GM18517 (cell line): Measurements from ENCODE around the gene TTLL5.

Experiments used
- ATAC-seq: cut with Tn5 transposase; IDR thresholded peaks from one replicate; pipeline ENCODE4 v1.9.1; 2021; ENCODE audit warnings: mild to moderate bottlenecking, moderate library complexity; ENCODE audit not compliant: unreplicated experiment

The TTLL5 gene

GRCh38 chr14:75660630-75661498 lies at the start of gene TTLL5, which contains the start of gene ERG28:
TTLL5 (plus strand) TSS chr14:75661246; CDS start chr14:75663150, 1,904 bp downstream.
ERG28 (minus strand) TSS chr14:75660876; CDS start chr14:75657502, 3,374 bp downstream.
- ATAC-seq = peak; percentile 95

DNA sequence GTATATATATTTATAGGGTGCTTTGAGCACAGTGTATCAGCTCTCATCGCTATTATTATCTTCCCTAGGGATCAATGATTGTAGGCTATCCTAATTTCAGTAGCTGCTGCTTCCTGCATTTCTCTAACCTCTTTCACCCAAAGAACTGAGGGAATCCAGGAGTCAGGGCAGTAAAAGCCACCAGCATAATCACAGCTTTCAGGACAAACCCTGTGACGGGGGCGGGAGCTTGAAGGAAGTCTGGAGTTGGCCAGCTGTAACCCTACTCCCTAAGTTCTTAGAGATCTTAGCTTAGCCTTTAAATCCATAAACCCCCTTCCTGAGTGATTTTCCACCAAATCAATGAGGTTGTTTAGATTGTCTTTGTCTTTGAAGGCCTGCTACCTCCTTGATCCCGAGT lies 48.9 kb upstream of the TTLL5 start:
- no peak for ATAC-seq

- ATAC-seq = no peak
Measured at GRCh38 chr14:75614179-75614578, 46.9 kb upstream of the TTLL5 start.

DNA sequence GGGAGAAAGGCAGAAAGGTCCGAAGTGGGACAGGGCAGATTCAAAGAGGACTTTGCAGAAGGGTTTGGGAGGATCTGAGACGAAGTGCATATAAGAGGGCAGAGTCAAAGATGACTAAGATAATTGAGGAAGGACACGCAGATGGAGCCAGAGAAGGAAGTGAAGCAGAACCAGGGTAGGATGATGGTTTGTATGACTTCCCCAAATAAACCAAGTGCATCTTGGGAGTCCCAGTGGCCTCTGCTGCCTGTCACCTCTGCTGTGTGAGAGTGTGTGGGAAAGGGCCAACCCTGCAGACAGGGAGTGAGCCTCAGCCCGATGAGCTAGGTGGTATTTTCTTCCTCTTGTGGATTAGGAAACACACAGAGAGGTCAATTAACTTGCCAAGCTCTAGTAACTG lies 45.8 kb upstream of the TTLL5 start:
- no peak for ATAC-seq

- no peak for ATAC-seq
Measured at GRCh38 chr14:75619548-75619947, 41.5 kb upstream of the TTLL5 start.

DNA sequence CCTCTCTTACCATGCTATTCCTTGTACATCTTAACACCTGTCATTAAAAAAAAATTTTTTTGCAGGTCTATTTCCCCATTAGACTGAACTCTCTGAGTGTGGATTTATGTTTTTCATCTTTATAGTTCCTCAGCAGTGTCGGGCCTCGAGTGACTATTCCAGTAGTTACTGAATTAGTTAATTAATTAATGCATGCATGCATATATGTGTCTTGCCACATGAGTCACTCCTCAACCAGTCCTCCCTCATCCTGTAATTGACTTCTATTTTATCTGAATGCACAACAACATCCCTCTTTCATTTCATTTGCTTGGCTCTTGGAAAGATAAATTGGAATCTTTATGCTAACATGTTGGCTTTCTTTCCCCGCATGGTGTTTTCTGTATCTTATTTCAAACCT lies 36.0 kb upstream of the TTLL5 start:
- no peak for ATAC-seq

GRCh38 chr14:75626396-75626795 lies 34.6 kb upstream of the TTLL5 start:
- no peak for ATAC-seq

DNA sequence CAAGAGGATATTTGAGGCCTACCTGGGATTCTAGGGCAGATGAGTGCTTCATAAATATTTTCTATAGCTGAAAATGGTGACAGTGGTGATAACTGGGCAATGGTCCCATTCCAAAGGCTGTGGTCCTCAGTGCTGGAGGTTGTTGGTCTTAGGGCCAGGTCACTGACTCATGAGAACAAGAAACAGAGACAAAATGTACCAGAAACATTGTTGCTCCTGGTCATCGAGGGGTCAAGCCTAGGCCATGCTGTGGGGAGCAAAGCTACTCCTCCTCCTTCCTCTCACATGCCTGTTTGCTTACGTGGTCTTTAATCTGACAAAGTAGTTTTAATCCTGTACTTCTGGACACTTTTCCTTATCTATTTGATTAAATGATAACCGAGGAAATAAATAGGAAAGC lies 34.2 kb upstream of the TTLL5 start:
- no peak for ATAC-seq

DNA sequence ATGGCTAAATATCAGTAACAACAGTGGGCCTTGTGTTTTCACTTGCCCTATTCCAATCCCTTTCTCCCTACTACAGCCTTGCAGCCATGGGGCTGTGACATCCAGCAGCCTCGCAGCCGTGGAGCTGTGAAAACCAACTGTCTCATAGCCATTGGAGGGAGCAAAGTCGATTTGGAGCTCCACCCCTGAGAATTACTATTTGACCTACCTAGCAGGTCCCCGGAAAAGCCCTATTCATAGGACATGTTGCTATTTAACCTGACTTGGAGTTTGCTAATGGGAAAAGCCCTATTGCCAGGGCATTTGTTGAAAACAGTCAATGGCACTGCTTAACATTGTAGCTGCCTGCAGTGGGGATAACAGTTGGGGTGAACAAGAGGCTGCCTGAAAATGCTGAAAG lies 33.6 kb upstream of the TTLL5 start:
- no peak for ATAC-seq

GRCh38 chr14:75628816-75629215 lies 32.2 kb upstream of the TTLL5 start:
- no peak for ATAC-seq

DNA sequence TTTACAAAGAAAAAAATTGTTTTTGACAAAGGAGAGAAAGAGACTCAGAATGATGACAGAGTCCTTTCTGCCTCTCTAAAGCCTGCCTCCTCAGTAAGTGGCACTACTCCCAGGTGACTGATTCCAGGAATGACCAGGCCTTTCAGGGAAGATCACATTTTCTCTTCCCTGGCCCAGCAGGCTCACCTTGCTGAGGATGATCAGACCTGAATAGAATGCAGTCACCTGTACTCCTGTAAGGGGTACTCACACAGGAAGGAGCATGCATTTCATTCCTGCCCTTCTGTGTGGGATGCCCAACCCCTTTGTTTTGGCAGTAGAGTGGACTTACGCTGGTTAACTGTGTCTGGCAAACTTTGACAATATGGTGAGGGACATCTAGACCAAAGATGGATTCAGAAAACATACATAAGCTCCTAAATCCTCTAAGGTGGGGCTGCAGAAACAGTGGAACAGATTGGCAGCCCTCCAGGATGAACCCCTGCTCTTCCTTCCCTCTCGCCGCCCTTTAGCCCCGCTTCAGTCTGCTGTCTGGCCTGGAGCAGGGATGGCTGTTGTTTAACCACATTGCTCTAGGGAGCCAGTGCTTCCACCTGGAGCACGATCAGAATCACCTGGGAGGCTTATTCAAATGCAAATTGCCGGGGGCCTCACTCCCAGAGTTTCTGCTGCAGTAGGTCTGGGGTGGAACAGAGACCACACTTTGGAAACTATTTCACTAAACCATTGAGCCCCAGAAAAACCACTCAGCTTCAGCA lies 30.2 kb upstream of the TTLL5 start:
- ATAC-seq = no peak

DNA sequence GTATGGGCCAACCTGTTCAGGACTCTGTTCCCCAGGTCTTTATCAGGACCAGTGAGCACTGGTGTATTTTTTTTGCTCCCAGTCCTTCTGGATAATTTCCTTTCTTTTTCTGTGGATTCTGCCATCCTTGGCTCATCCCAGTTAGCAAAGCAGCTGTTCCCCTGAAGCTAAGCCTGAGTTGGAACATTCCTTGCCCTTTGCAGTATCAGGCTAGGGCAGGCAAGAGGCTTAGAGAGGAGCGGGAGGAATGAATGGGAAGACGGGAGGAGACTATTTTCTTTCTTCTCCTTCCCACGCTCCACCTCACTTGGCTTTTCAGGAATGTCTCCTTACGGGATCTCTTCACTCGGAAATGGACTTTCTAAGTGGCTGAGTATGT lies 29.6 kb upstream of the TTLL5 start:
- ATAC-seq = no peak

DNA sequence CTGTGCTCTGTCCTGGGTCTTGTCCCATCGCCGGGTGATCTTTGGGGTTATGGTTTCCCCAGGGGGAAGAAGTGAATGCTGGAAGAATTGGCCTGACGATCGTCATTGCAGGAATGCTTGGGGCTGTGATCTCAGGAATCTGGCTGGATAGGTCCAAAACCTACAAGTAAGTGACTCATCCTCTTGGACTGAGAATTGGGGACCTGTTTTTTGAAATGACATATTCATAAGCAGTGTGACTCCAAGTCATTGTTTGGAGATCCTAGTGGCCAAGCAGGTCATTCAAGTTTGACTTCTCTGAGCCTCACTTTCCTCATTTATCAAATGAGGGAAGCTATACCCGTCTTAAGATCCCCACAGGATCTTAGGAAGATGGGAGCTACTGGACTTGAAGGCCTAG lies 26.2 kb upstream of the TTLL5 start:
- no peak for ATAC-seq

DNA sequence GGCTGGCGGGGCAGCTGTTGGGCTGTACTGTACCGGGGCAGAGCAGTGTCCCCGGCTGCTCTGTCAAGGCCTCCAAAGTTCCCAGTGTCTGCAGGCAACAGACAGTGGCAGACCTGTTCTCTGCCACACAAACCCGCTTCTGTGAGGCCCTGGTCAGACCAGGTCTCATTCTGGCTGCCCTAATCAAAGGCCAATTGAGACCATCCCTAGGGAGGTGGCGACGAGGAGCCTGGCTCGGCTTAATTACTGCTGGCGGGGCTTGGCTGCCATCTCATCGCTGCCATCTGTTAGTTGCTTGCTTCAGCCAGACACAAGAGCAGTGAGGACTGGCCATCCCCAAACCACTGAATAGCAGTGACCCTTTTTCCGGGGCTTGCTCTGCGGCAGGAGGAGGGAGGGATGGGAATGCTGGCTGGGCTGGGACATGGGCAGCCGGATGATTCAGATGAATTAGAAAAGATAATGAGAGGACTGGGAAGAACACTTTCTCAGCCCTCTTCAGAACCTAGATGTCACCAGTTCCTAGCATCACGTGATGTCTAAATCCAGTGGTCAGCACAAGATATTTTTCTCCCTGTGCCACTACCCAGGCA lies 24.9 kb upstream of the TTLL5 start:
- ATAC-seq = no peak

- no peak for ATAC-seq
Measured at GRCh38 chr14:75640876-75641275, 20.2 kb upstream of the TTLL5 start.

DNA sequence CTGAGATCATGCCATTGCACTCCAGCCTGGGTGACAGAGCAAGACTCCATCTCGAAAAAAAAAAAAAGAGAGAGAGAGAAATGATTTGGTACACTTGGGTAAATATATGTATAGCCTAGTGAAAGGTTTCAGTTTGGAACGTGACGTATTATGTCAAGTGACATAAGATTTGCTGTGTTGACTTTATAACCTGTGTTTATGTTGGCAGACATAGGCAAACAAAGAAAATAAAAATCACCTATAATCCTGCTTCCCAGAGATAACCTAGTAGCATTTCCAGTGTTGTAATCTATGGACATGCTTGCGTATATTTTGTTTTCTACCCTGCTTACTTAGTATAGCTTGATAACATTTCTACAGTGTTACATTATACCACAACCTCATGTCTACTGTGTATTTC lies 17.1 kb upstream of the TTLL5 start:
- no peak for ATAC-seq

- no peak for ATAC-seq
Measured at GRCh38 chr14:75645056-75645455, 16.0 kb upstream of the TTLL5 start.

DNA sequence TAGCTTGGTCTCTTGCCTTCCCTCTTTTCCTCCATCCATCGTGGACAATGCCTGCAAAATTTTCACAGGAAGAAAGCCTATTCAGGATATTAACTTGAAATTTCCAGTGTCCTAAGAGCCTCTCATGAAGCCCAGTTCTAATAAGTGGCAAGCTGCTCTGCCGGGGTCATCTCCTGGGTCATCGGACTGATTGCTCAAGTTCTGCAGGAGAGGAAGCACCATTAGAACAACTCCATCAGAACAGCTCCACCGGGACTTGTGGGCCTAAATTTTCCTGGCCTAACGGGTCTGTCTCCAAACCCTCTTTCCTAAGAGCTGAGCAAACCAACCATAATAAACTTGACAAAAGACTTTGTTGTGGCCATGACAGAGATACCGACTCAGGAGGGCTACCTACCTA lies 14.3 kb upstream of the TTLL5 start:
- ATAC-seq = no peak

GRCh38 chr14:75647640-75648039 lies 13.4 kb upstream of the TTLL5 start:
- ATAC-seq = no peak

DNA sequence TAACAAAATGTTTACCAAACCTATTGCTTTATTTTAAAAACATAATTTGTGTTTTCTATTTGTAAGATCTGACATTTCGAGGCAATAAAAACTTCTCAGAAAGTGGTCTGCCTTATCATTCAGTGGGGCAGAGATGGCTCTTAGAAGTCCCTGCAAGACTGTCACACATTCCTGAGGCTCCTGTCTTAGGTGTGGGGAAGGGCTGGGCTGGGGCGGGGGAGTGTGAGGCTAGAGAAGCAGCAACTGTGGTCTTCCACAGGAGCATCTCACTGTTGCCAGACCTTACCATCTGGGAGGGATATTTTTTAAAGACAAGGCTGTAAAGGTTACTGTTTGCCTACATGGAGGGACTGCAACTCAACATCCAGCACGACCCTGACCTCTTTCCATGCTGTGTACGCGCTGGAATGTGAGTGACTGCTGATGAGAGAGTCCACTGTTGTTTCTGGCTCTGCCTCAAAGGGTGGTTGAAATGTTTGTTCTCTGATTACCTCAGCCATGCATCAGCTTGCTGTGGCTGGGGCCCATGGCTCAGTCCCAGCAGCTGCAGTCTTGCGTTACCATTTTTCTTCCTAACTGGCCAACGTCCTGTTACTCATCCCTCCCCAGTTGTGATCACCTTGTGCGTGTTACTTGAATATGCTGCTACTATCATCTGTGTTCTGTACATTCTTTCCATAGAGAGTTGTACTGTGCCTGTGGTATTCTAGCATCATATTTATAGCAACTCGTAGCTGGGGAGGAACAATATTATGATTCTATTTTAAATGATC lies 12.8 kb upstream of the TTLL5 start:
- ATAC-seq = no peak

GRCh38 chr14:75649337-75649736 lies 11.7 kb upstream of the TTLL5 start:
- no peak for ATAC-seq
